Testis (tissue), 3 donors: ENCODE measurements around the gene CLCN7. TPM values are rescaled to one million over a fixed set of nuclear protein-coding genes. Genes with fewer than 3 reads are reported as not detected.

Source experiments
- DNase-seq: peaks from one replicate; pipeline ENCODE4 v3.0.0-alpha.2; 2019
- H3K27ac ChIP-seq, 2 donors: fragments of 200-600 bp; sonication (generic); one replicate each; pipeline ENCODE4 v1.5.1; 2019
- H3K27me3 ChIP-seq: fragments of 200-600 bp; sonication (generic); one replicate; pipeline ENCODE4 v1.5.1; 2019
- H3K36me3 ChIP-seq: fragments of 200-600 bp; sonication (generic); one replicate; pipeline ENCODE4 v1.5.1; 2017; ENCODE audit warnings: low read depth; ENCODE audit errors: missing control alignments
- H3K4me1 ChIP-seq: fragments of 200-600 bp; sonication (generic); one replicate; pipeline ENCODE4 v1.5.1; 2019
- H3K4me3 ChIP-seq, 2 donors: fragments of 200-600 bp; sonication (generic); one replicate each; pipeline ENCODE4 v1.5.1; 2017 to 2019
- H3K9me3 ChIP-seq: fragments of 200-600 bp; sonication (generic); one replicate; pipeline ENCODE4 v1.5.1; 2017
- CTCF ChIP-seq, 3 experiments: fragments of 450-650 bp in 2 of 3; fragments of 200-600 bp in 1 of 3; sonication (generic) in 1 of 3; IDR thresholded peaks; one replicate each; pipeline ENCODE4 v1.5.1; 2016 to 2019; ENCODE audit warnings: antibody characterized with exemption in 3 of 3, mild to moderate bottlenecking in 2 of 3, moderate library complexity in 1 of 3
- POLR2A ChIP-seq: fragments of 450-650 bp; IDR thresholded peaks from one replicate; pipeline ENCODE4 v1.6.1; 2017; ENCODE audit warnings: antibody characterized with exemption, mild to moderate bottlenecking, moderate library complexity
- WGBS, 2 donors: methylation state at CpG; one replicate each; pipeline ENCODE4 v1.1.5; 2018; 5-methylcytosine and 5-hydroxymethylcytosine counted together
- intact Hi-C: fragments of 100-400 bp; cut with DNase I; formaldehyde crosslinking; loops from one replicate; pipeline ENCODE4 v1.15.1; 2023; ENCODE audit warnings: low total_unique reads
- polyA plus RNA-seq: library from polyadenylated mRNA; stranded (reverse); fragments of 350-450 nt; fragmentation: Illumina TruSeq; extraction: RNeasy Lipid Tissue Mini Kit (QIAGEN cat#74804); gene quantifications from one replicate; pipeline ENCODE4 v1.2.3, GENCODE V29; 2014; ENCODE audit warnings: low read depth, low replicate concordance; ENCODE audit not compliant: insufficient read depth
- total RNA-seq, 2 donors: library from RNA; depleted of rRNA; stranded (reverse); fragments of >200 nt; gene quantifications; one replicate each; pipeline ENCODE4 v1.2.3, GENCODE V29; 2016

The CLCN7 gene
- total and polyA plus RNA-seq, 3 donors from 2014 or later: 79.6 to 160 (median 152) TPM

GRCh38 chr16:1508494-1509187, 33.8 kb upstream of the CLCN7 start:
- intact Hi-C loops: no loop called here
- Histone ChIP-seq H3K4me1 (no peaks in the 10 kb centered on the region), H3K27me3 (no peaks in the 10 kb centered on the region), H3K9me3 (no peaks in the 10 kb centered on the region), H3K36me3 (no peaks in the 10 kb centered on the region), H3K27ac (no peak overlapping the region), H3K4me3 (no peak overlapping the region)
- no peak for DNase-seq
- WGBS, 2 donors: 85 to 93% methylated on average over 6 to 24 of the region's 24 CpGs
- TF ChIP-seq CTCF (IDR thresholded peaks at IDR 0.05): no peak
- no peak for TF ChIP-seq POLR2A

GRCh38 chr16:1506494-1507213, 31.8 kb upstream of the CLCN7 start:
- no peak for TF ChIP-seq CTCF (IDR thresholded peaks at IDR 0.05)
- TF ChIP-seq POLR2A: no peak
- intact Hi-C loops: no loop called here
- no peak overlapping the region for H3K27ac ChIP-seq
- no peak overlapping the region for H3K4me3 ChIP-seq
- H3K27me3 ChIP-seq: no peaks in the 10 kb centered on the region
- no peaks in the 10 kb centered on the region for H3K36me3 ChIP-seq
- no peaks in the 10 kb centered on the region for H3K9me3 ChIP-seq
- DNase-seq: no peak
- no peaks in the 10 kb centered on the region for H3K4me1 ChIP-seq
- 91% methylated on average over 4 to 34 of the region's 37 CpGs for WGBS, 2 donors

GRCh38 chr16:1505912-1506311, 31.1 kb upstream of the CLCN7 start:
- no peaks in the 10 kb centered on the region for H3K4me1 ChIP-seq
- no peaks in the 10 kb centered on the region for H3K27me3 ChIP-seq
- no peaks in the 10 kb centered on the region for H3K36me3 ChIP-seq
- H3K9me3 ChIP-seq: no peaks in the 10 kb centered on the region
- no peak for DNase-seq
- no peak for TF ChIP-seq POLR2A
- TF ChIP-seq CTCF (IDR thresholded peaks at IDR 0.05): no peak
- 95 to 98% methylated on average over 15 to 21 of the region's 22 CpGs for WGBS, 2 donors
- intact Hi-C loops: no loop called here
- H3K27ac ChIP-seq: no peak overlapping the region
- H3K4me3 ChIP-seq: no peak overlapping the region

GRCh38 chr16:1505073-1505844, 30.4 kb upstream of the CLCN7 start:
- H3K4me1 ChIP-seq: no peaks in the 10 kb centered on the region
- H3K9me3 ChIP-seq: no peaks in the 10 kb centered on the region
- TF ChIP-seq POLR2A (no peak), CTCF (IDR thresholded peaks at IDR 0.05) (no peak)
- no peak for DNase-seq
- intact Hi-C loops: no loop called here
- no peak overlapping the region for H3K27ac ChIP-seq
- H3K36me3 ChIP-seq: no peaks in the 10 kb centered on the region
- no peak overlapping the region for H3K4me3 ChIP-seq
- WGBS, 2 donors: 94 to 96% methylated on average over 31 to 37 of the region's 37 CpGs
- no peaks in the 10 kb centered on the region for H3K27me3 ChIP-seq
